Measurements from ENCODE around the gene ALDOB. TPM values are rescaled to one million over a fixed set of nuclear protein-coding genes. Genes with fewer than 3 reads are reported as not detected.

ALDOB gene
- total RNA-seq, 2 experiments from 2014 or later: not detected

DNA sequence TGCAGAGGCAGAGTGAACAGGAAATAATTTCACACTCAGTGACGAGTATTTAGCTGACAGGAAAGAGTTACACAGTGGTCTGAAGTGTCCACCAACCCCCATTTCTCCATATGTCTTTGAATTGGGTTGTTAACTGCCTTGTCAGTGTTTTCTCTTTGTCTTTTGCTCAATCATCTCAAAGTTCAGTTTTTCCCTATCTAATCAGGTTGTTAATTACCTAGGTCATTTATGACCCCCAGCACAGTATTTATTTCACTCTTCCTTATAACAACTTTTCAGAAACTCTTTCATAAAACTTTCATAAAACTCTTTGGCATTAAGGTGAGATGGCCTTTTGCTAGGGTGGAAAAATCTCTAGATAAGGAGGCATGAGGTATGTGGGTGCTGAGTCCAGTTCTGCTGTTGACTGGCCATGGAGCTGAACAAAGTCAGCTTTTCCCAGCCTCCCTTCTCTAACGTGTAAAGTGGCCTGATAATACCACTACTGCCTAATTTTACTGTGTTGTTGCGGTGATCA, 5.2 kb upstream of the ALDOB start:
- no peaks in the 10 kb centered on the region for H3K9me3 Mint-ChIP-seq
- H3K27ac Mint-ChIP-seq: no peak overlapping the region
- no peaks in the 10 kb centered on the region for H3K4me1 Mint-ChIP-seq (ENCODE audit: low read depth)
- H3K36me3 Mint-ChIP-seq (ENCODE audit: low read depth): no peaks in the 10 kb centered on the region
- ATAC-seq (no peak), DNase-seq (no peak)
- ChIA-PET POLR2A (no interaction called here), CTCF (interaction anchor here (1.2 to 1.9 kb wide), 3 partner anchors 8 to 18 kb away, joined by 4 to 5 read pairs (median 5); no protein-coding TSS in a partner anchor)
- TF ChIP-seq, protein P1, sequence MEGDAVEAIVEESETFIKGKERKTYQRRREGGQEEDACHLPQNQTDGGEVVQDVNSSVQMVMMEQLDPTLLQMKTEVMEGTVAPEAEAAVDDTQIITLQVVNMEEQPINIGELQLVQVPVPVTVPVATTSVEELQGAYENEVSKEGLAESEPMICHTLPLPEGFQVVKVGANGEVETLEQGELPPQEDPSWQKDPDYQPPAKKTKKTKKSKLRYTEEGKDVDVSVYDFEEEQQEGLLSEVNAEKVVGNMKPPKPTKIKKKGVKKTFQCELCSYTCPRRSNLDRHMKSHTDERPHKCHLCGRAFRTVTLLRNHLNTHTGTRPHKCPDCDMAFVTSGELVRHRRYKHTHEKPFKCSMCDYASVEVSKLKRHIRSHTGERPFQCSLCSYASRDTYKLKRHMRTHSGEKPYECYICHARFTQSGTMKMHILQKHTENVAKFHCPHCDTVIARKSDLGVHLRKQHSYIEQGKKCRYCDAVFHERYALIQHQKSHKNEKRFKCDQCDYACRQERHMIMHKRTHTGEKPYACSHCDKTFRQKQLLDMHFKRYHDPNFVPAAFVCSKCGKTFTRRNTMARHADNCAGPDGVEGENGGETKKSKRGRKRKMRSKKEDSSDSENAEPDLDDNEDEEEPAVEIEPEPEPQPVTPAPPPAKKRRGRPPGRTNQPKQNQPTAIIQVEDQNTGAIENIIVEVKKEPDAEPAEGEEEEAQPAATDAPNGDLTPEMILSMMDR (IDR thresholded peaks at IDR 0.05): no peak
- no peak overlapping the region for H3K4me3 Mint-ChIP-seq
- intact Hi-C loops (cut with micrococcal nuclease): no loop called here
- peaks cover 34% of the 10 kb centered on the region for H3K27me3 Mint-ChIP-seq

DNA sequence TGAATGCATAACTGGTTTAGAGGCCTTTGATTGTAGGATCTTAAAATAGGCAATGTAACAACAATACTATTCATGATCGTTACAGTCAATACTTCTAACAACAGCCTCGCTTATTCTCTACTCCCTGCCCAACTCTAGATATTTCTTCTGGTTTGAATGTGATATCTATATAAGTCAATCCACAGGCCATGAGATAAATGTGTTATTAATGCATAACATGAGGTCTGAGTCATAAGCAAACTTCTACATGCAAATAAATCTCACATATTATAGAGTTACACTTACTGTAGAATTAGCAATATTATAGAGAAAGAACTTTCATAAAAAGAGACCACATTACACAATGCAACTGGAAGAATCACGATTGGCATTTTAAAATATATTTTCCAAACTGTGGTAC, 2.9 kb upstream of the ALDOB start:
- intact Hi-C loops (cut with micrococcal nuclease): no loop called here
- peaks cover 19% of the 10 kb centered on the region for H3K27me3 Mint-ChIP-seq
- H3K27ac Mint-ChIP-seq: no peak overlapping the region
- ChIA-PET POLR2A (no interaction called here), CTCF (interaction anchor here (0.6 kb wide), 1 partner anchor 12 kb away, joined by 3 read pairs; no protein-coding TSS in a partner anchor)
- H3K4me3 Mint-ChIP-seq: no peak overlapping the region
- no peaks in the 10 kb centered on the region for H3K36me3 Mint-ChIP-seq (ENCODE audit: low read depth)
- DNase-seq (no peak), ATAC-seq (no peak)
- TF ChIP-seq, protein P1 (IDR thresholded peaks at IDR 0.05): no peak
- H3K9me3 Mint-ChIP-seq: no peaks in the 10 kb centered on the region
- H3K4me1 Mint-ChIP-seq (ENCODE audit: low read depth): no peaks in the 10 kb centered on the region

DNA sequence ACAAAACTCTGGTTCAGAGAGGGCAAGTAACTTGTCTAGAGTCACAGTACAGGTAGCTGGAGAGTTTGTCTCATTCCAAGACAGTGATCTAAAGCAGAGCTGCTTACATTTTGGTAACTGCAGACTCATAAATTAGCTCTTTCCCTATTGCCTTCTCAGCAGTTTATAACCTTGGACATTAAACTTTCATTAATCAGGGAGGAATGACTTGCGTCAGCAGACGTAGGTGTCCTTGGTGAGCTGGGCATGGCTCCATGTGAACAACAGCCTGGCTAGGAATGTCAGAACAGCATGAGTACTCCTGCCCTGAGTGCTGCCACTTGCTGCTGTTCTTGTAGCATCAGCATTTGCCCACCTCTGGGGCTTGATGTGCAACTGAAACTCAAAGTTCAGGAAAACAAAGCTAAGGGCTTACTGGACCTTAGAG, 2.2 kb upstream of the ALDOB start:
- no peak overlapping the region for H3K4me3 Mint-ChIP-seq
- H3K27me3 Mint-ChIP-seq: peaks cover 12% of the 10 kb centered on the region
- no peak overlapping the region for H3K27ac Mint-ChIP-seq
- TF ChIP-seq, protein P1 (IDR thresholded peaks at IDR 0.05): no peak
- H3K36me3 Mint-ChIP-seq (ENCODE audit: low read depth): no peaks in the 10 kb centered on the region
- no peaks in the 10 kb centered on the region for H3K9me3 Mint-ChIP-seq
- no peak for ATAC-seq
- DNase-seq: no peak
- no peaks in the 10 kb centered on the region for H3K4me1 Mint-ChIP-seq (ENCODE audit: low read depth)
- intact Hi-C loops (cut with micrococcal nuclease): no loop called here
- ChIA-PET POLR2A (no interaction called here), CTCF (interaction anchor here (0.6 to 1.2 kb wide), 2 partner anchors 11 to 49 kb away, joined by 3 read pairs; no protein-coding TSS in a partner anchor)

DNA sequence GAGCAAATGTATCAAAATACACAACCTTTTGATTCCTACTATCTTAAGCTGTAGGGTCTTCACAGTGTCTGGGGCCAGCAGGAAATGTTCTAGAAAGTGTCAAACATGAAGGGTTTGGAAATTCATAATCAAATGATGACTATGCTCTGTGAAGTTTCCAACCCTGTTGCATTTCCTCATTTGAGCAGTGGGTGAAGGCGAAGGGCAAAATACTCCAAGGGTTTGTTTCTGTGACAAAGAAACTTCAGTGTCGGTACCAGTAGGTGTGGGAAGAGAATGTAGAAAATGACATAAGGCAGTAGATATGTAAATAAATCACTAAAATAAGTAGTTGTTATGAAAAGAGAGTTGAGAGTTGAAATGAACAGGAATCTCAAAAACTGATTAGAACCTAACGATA, 576 bp downstream of the ALDOB start:
- no peaks in the 10 kb centered on the region for H3K9me3 Mint-ChIP-seq
- H3K27ac Mint-ChIP-seq: no peak overlapping the region
- ATAC-seq (no peak), DNase-seq (no peak)
- no peaks in the 10 kb centered on the region for H3K4me1 Mint-ChIP-seq (ENCODE audit: low read depth)
- TF ChIP-seq, protein P1 (IDR thresholded peaks at IDR 0.05): no peak
- intact Hi-C loops (cut with micrococcal nuclease): no loop called here
- peaks cover 10% of the 10 kb centered on the region for H3K27me3 Mint-ChIP-seq
- CTCF ChIA-PET: interaction anchor here (1.3 kb wide), 1 partner anchor 11 kb away, joined by 3 read pairs; no protein-coding TSS in a partner anchor
- H3K36me3 Mint-ChIP-seq (ENCODE audit: low read depth): no peaks in the 10 kb centered on the region
- no peak overlapping the region for H3K4me3 Mint-ChIP-seq
- POLR2A ChIA-PET: no interaction called here

DNA sequence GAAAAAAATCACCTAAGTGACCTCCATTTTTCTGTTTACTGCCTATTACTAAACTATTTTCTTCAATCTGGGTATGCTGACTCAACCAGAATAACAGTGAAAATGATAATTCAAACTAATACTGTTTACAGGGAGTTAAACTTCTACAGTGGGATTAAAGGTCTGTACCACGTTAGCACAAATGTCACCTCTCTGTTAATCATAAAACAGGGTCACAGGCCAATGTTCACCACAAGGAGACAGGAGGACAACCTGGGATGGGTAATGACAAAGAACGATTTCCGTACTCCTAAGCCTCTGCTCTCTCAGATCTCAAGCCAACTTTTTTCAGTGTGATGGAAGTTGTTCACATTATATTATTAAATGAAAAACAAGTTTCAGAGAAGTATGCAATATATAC, 2.3 kb downstream of the ALDOB start:
- no peak for ATAC-seq
- H3K4me3 Mint-ChIP-seq: no peak overlapping the region
- no peaks in the 10 kb centered on the region for H3K36me3 Mint-ChIP-seq (ENCODE audit: low read depth)
- no peak for DNase-seq
- H3K4me1 Mint-ChIP-seq (ENCODE audit: low read depth): no peaks in the 10 kb centered on the region
- POLR2A ChIA-PET: no interaction called here
- intact Hi-C loops (cut with micrococcal nuclease): no loop called here
- no peaks in the 10 kb centered on the region for H3K9me3 Mint-ChIP-seq
- H3K27me3 Mint-ChIP-seq: peaks cover 11% of the 10 kb centered on the region
- CTCF ChIA-PET: interaction anchor here (1.2 to 1.5 kb wide), 2 partner anchors 16 to 122 kb away, joined by 3 to 4 read pairs; no protein-coding TSS in a partner anchor
- TF ChIP-seq, protein P1 (IDR thresholded peaks at IDR 0.05): no peak
- H3K27ac Mint-ChIP-seq: no peak overlapping the region

Data from activated CD8-positive, alpha-beta T cell treated with anti-CD3 and anti-CD28 coated beads for 36 hours (primary cell).